H1 (cell line): ENCODE measurements around the gene GLG1.

ENCODE experiments used
- BACH1 ChIP-seq: IDR thresholded peaks from 2 replicates; pipeline ENCODE4 v1.6.1; 2012; ENCODE audit warnings: low read length, improper control_type of control experiment
- BRCA1 ChIP-seq: IDR thresholded peaks from 2 replicates; pipeline ENCODE4 v1.6.1; 2012; ENCODE audit warnings: low read depth, low read length, improper control_type of control experiment
- CTCF ChIP-seq, 3 experiments: IDR thresholded peaks; 1 replicate in 2 of 3; 2 replicates in 1 of 3; pipeline versions ENCODE4 v1.5.1 to v1.6.1; 2011; ENCODE audit warnings: low read length in 3 of 3, mild to moderate bottlenecking in 3 of 3, inconsistent platforms in 2 of 3, low read depth in 1 of 3, moderate library complexity in 1 of 3; ENCODE audit not compliant: insufficient read depth in 1 of 3; ENCODE audit errors: control extremely low read depth in 1 of 3
- EZH2 ChIP-seq: fragments of 200-600 bp; sonication (generic); IDR thresholded peaks from 2 replicates; pipeline ENCODE4 v1.7.1; 2012; ENCODE audit warnings: low read depth, mild to moderate bottlenecking, moderate library complexity, low read length, inconsistent platforms; ENCODE audit not compliant: severe bottlenecking
- GTF2F1 ChIP-seq: IDR thresholded peaks from 2 replicates; pipeline ENCODE4 v1.6.1; 2012; ENCODE audit warnings: low read depth, low read length, improper control_type of control experiment, borderline replicate concordance
- POLR2AphosphoS5 ChIP-seq: IDR thresholded peaks from 2 replicates; pipeline ENCODE4 v1.6.1; 2011; ENCODE audit warnings: low read depth, low read length
- SIN3A ChIP-seq, 2 experiments: IDR thresholded peaks in 1 of 2; conservative IDR thresholded peaks in 1 of 2; 2 replicates each; pipeline ENCODE4 v1.6.1; 2011 to 2012; ENCODE audit warnings: low read length in 2 of 2, improper control_type of control experiment in 1 of 2, low read depth in 1 of 2, mild to moderate bottlenecking in 1 of 2
- USF2 ChIP-seq: IDR thresholded peaks from 2 replicates; pipeline ENCODE4 v1.6.1; 2011; ENCODE audit warnings: low read length, improper control_type of control experiment

GRCh38 chr16:74465851-74466685, 140.8 kb downstream of the GLG1 start:
- no peak for TF ChIP-seq GTF2F1
- no peak for TF ChIP-seq CTCF (IDR thresholded peaks at IDR 0.05; ENCODE audit: control extremely low read depth in 1 of 3, insufficient read depth in 1 of 3, low read depth in 1 of 3, low read length in 3 of 3)
- no peak for TF ChIP-seq EZH2
- no peak for TF ChIP-seq USF2
- TF ChIP-seq BRCA1: no peak
- no peak for TF ChIP-seq POLR2AphosphoS5
- TF ChIP-seq SIN3A (conservative IDR thresholded peaks at IDR 0.05 in 1 of 2, IDR thresholded peaks at IDR 0.05 in 1 of 2; ENCODE audit: low read depth in 1 of 2, low read length in 2 of 2): no peak
- TF ChIP-seq BACH1: no peak
